Activated B cell treated with CpG ODN at 0.5 μM for 24 hours (primary cell): ENCODE data around the gene ECT2. TPM values are rescaled to one million over a fixed set of nuclear protein-coding genes. Genes with fewer than 3 reads are reported as not detected.
A peak's percentile ranks its signal among the peaks of the same experiment; 100 is the strongest.

Experiments used
- ATAC-seq: fragments of 200-7000 bp; cut with Tn5 transposase; one replicate; pipeline ENCODE4 v1.10.0; 2021; ENCODE audit warnings: low read depth, mild to moderate bottlenecking, moderate library complexity
- CTCF ChIA-PET: fragments of 350-600 bp; sonication (Branson Sonifier 250); formaldehyde crosslinking; loops from one replicate; lab custom pipeline; 2021; ENCODE audit warnings: antibody characterized with exemption; lab: Charles Lee
- POLR2A ChIA-PET: fragments of 350-600 bp; sonication (Branson Sonifier 250); formaldehyde crosslinking; loops from one replicate; lab custom pipeline; 2021; ENCODE audit warnings: antibody characterized with exemption; lab: Charles Lee
- DNase-seq: peaks from one replicate; pipeline ENCODE4 v3.0.0; 2022
- H3K27ac Mint-ChIP-seq: one replicate; pipeline ENCODE4 v1.8.0; 2020; ENCODE audit warnings: mixed read lengths
- H3K27me3 Mint-ChIP-seq: one replicate; pipeline ENCODE4 v1.8.0; 2021; ENCODE audit warnings: mixed read lengths
- H3K36me3 Mint-ChIP-seq: one replicate; pipeline ENCODE4 v1.8.0; 2021; ENCODE audit warnings: low read depth, mixed read lengths
- H3K4me1 Mint-ChIP-seq: one replicate; pipeline ENCODE4 v1.8.0; 2021; ENCODE audit warnings: mixed read lengths
- H3K4me3 Mint-ChIP-seq: one replicate; pipeline ENCODE4 v1.8.0; 2020; ENCODE audit warnings: mild to moderate bottlenecking, mixed read lengths
- H3K9me3 Mint-ChIP-seq: one replicate; pipeline ENCODE4 v1.8.0; 2020; ENCODE audit warnings: mixed read lengths
- intact Hi-C: fragments of 100-400 bp; cut with micrococcal nuclease; formaldehyde crosslinking; loops from one replicate; pipeline ENCODE4 v1.15.1; 2024
- total RNA-seq: library from RNA; stranded (reverse); gene quantifications from 2 replicates; pipeline ENCODE4 v1.2.3, GENCODE V29; 2022
- TF ChIP-seq, protein P1 (sequence below): fragments of 200-600 bp; IDR thresholded peaks from one replicate; pipeline ENCODE4 v1.8.0; 2022; ENCODE audit warnings: antibody characterized with exemption, mild to moderate bottlenecking

ECT2 gene
- total RNA-seq, 1 donor from 2014 or later = 6.3 TPM

- H3K36me3 Mint-ChIP-seq = peaks cover 6% of the 10 kb centered on the region
- no peaks in the 10 kb centered on the region for H3K27me3 Mint-ChIP-seq
- CTCF ChIA-PET = interaction anchor here (1.1 to 1.8 kb wide), 3 partner anchors 33 to 40 kb away, joined by 3 to 5 read pairs (median 3); no protein-coding TSS in a partner anchor
- peaks cover 22% of the 10 kb centered on the region for H3K4me1 Mint-ChIP-seq
- TF ChIP-seq, protein P1, sequence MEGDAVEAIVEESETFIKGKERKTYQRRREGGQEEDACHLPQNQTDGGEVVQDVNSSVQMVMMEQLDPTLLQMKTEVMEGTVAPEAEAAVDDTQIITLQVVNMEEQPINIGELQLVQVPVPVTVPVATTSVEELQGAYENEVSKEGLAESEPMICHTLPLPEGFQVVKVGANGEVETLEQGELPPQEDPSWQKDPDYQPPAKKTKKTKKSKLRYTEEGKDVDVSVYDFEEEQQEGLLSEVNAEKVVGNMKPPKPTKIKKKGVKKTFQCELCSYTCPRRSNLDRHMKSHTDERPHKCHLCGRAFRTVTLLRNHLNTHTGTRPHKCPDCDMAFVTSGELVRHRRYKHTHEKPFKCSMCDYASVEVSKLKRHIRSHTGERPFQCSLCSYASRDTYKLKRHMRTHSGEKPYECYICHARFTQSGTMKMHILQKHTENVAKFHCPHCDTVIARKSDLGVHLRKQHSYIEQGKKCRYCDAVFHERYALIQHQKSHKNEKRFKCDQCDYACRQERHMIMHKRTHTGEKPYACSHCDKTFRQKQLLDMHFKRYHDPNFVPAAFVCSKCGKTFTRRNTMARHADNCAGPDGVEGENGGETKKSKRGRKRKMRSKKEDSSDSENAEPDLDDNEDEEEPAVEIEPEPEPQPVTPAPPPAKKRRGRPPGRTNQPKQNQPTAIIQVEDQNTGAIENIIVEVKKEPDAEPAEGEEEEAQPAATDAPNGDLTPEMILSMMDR = no peak
- POLR2A ChIA-PET = interaction anchor here (1.0 to 1.8 kb wide), 2 partner anchors 16 to 40 kb away, joined by 3 to 8 read pairs; partner anchors contain the start of gene ECT2
- H3K27ac Mint-ChIP-seq = peak overlapping the region; percentile 83
- intact Hi-C loops = loop anchor here (2.0 to 5.0 kb wide), 2 partner anchors 113 to 219 kb away; no protein-coding TSS in a partner anchor
- H3K9me3 Mint-ChIP-seq = no peaks in the 10 kb centered on the region
- no peak for ATAC-seq
- DNase-seq = no peak
- peak overlapping the region; percentile 97 for H3K4me3 Mint-ChIP-seq
Observed at GRCh38 chr3:172709774-172710663, 40.5 kb upstream of the ECT2 start.

- intact Hi-C loops = loop anchor here (1.0 to 5.0 kb wide), 6 partner anchors 38 to 220 kb away; partner anchors contain the start of gene ECT2
- H3K27me3 Mint-ChIP-seq = no peaks in the 10 kb centered on the region
- H3K4me1 Mint-ChIP-seq = peaks cover 22% of the 10 kb centered on the region
- H3K27ac Mint-ChIP-seq = peak within 1 kb of the TSS; percentile 83
- CTCF ChIA-PET = interaction anchor here (1.0 to 1.8 kb wide), 5 partner anchors 32 to 115 kb away, joined by 3 to 5 read pairs (median 4); no protein-coding TSS in a partner anchor
- POLR2A ChIA-PET = interaction anchor here (1.0 to 1.8 kb wide), 2 partner anchors 17 to 39 kb away, joined by 3 to 8 read pairs; partner anchors contain the start of gene ECT2
- ATAC-seq = peak; percentile 100
- peak within 1 kb of the TSS; percentile 97 for H3K4me3 Mint-ChIP-seq
- peaks cover 6% of the 10 kb centered on the region for H3K36me3 Mint-ChIP-seq
- DNase-seq = peak; percentile 70
- H3K9me3 Mint-ChIP-seq = no peaks in the 10 kb centered on the region
- TF ChIP-seq, protein P1 = no peak
Observed at GRCh38 chr3:172710664-172711453, 39.7 kb upstream of the ECT2 start, which contains the start of gene NCEH1. NCEH1 (minus strand) TSS chr3:172711067; CDS start chr3:172710984, 83 bp downstream.

- CTCF ChIA-PET = interaction anchor here (1.0 to 1.8 kb wide), 4 partner anchors 32 to 116 kb away, joined by 3 to 5 read pairs (median 4); no protein-coding TSS in a partner anchor
- Mint-ChIP-seq H3K4me1 (peaks cover 22% of the 10 kb centered on the region), H3K4me3 (peak overlapping the region; percentile 97), H3K27ac (peak overlapping the region; percentile 83), H3K27me3 (no peaks in the 10 kb centered on the region), H3K36me3 (peaks cover 6% of the 10 kb centered on the region), H3K9me3 (no peaks in the 10 kb centered on the region)
- intact Hi-C loops = loop anchor here (1.0 to 5.0 kb wide), 6 partner anchors 38 to 221 kb away; partner anchors contain the start of gene ECT2
- POLR2A ChIA-PET = interaction anchor here (1.0 to 1.8 kb wide), 2 partner anchors 18 to 39 kb away, joined by 3 to 8 read pairs; partner anchors contain the start of gene ECT2
- DNase-seq (no peak), ATAC-seq (peak; percentile 8)
- TF ChIP-seq, protein P1 = no peak
Observed at GRCh38 chr3:172711454-172711795, 39.1 kb upstream of the ECT2 start.

DNA sequence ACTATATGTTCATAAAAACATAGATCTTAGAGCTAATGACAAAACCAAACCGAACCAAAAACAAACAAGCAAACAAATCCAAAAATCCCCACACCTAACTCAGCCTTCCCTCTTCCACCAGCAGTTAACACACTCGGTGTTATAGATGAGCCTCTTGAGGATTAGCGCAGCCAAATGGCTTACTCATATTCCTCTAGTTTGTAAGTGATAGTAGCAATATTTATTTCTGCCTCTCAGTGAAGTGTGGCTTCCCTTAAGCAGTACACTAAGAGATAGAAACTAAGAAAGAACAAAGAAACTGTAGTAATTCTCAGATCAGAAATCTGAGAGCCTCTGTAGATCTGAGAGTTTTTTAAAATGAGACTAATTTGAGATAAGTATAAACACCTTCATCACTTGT is 37.2 kb upstream of the ECT2 start:
- POLR2A ChIA-PET = no interaction called here
- H3K36me3 Mint-ChIP-seq = peaks cover 6% of the 10 kb centered on the region
- intact Hi-C loops = loop anchor here (5.0 kb wide), 1 partner anchor 116 kb away; no protein-coding TSS in a partner anchor
- H3K9me3 Mint-ChIP-seq = peaks cover 2% of the 10 kb centered on the region
- DNase-seq = no peak
- H3K27me3 Mint-ChIP-seq = no peaks in the 10 kb centered on the region
- no peak overlapping the region for H3K27ac Mint-ChIP-seq
- CTCF ChIA-PET = interaction anchor here (0.6 kb wide), 1 partner anchor 572 kb away, joined by 3 read pairs; no protein-coding TSS in a partner anchor
- H3K4me1 Mint-ChIP-seq = peaks cover 22% of the 10 kb centered on the region
- H3K4me3 Mint-ChIP-seq = no peak overlapping the region
- no peak for ATAC-seq
- TF ChIP-seq, protein P1 = no peak
